Type B pancreatic cell (in vitro differentiated cells): ENCODE data around the gene NUP210. TPM values are rescaled to one million over a fixed set of nuclear protein-coding genes. Genes with fewer than 3 reads are reported as not detected.
A peak's percentile ranks its signal among the peaks of the same experiment; 100 is the strongest.

Experiments used
- DNase-seq: peaks from one replicate; pipeline ENCODE4 v3.0.0; 2021; ENCODE audit warnings: mixed read lengths; ENCODE audit not compliant: unreplicated experiment; ENCODE audit errors: extremely low spot score
- H3K27ac Mint-ChIP-seq: 2 replicates; pipeline ENCODE4 v1.8.0; 2021; ENCODE audit warnings: mild to moderate bottlenecking, mixed read lengths
- H3K27me3 Mint-ChIP-seq: 2 replicates; pipeline ENCODE4 v1.8.0; 2021; ENCODE audit warnings: mixed read lengths
- H3K36me3 Mint-ChIP-seq: 2 replicates; pipeline ENCODE4 v1.8.0; 2021; ENCODE audit warnings: mixed read lengths
- H3K4me1 Mint-ChIP-seq: one replicate; pipeline ENCODE4 v1.8.0; 2021; ENCODE audit warnings: mixed read lengths; ENCODE audit not compliant: unreplicated experiment
- H3K4me3 Mint-ChIP-seq: 2 replicates; pipeline ENCODE4 v1.8.0; 2021; ENCODE audit warnings: mild to moderate bottlenecking, mixed read lengths
- H3K9me3 Mint-ChIP-seq: 2 replicates; pipeline ENCODE4 v1.8.0; 2021; ENCODE audit warnings: mixed read lengths
- total RNA-seq: library from RNA; stranded (reverse); gene quantifications from 2 replicates; pipeline ENCODE4 v1.2.1, GENCODE V29; 2021; ENCODE audit warnings: low replicate concordance
- TF ChIP-seq, protein P1 (sequence below): fragments of 200-600 bp; sonication (generic); conservative IDR thresholded peaks from 2 replicates; pipeline ENCODE4 v1.5.0; 2021; ENCODE audit warnings: antibody characterized with exemption, mild to moderate bottlenecking

Gene NUP210
- total RNA-seq, 1 donor from 2014 or later = 26.5 TPM

DNA sequence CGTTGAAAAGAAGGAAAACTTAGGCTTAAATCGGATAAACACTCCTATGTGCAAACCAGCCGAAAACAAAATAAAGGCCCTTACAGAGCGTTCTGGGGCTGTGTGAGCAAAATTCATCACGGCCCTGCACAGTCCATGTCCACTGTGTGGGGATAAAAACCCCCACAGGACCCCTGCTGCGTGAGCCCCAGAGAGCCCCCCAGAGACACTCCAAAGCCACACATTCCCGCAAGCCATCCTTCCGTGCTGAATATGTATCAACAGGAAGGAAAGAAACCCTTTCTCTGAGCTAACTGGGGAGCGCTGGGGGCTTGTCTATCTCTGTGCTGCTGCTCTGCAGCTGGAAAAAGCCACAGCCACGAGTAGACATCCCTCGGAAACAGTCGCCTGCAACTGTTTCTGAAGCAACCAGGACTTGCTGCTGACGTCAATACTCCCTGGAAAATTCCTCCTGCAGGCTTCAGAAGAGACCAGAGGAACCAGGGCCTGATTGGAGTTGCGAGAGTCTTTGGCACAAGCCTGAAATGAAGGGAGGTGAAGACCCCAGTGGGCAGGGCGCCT is 72.7 kb downstream of the NUP210 start:
- H3K27ac Mint-ChIP-seq = peak overlapping the region; percentile 30
- DNase-seq = no peak
- H3K4me1 Mint-ChIP-seq = peaks cover 28% of the 10 kb centered on the region
- H3K36me3 Mint-ChIP-seq = peaks cover 4% of the 10 kb centered on the region
- no peaks in the 10 kb centered on the region for H3K9me3 Mint-ChIP-seq
- TF ChIP-seq, protein P1, sequence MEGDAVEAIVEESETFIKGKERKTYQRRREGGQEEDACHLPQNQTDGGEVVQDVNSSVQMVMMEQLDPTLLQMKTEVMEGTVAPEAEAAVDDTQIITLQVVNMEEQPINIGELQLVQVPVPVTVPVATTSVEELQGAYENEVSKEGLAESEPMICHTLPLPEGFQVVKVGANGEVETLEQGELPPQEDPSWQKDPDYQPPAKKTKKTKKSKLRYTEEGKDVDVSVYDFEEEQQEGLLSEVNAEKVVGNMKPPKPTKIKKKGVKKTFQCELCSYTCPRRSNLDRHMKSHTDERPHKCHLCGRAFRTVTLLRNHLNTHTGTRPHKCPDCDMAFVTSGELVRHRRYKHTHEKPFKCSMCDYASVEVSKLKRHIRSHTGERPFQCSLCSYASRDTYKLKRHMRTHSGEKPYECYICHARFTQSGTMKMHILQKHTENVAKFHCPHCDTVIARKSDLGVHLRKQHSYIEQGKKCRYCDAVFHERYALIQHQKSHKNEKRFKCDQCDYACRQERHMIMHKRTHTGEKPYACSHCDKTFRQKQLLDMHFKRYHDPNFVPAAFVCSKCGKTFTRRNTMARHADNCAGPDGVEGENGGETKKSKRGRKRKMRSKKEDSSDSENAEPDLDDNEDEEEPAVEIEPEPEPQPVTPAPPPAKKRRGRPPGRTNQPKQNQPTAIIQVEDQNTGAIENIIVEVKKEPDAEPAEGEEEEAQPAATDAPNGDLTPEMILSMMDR = no peak
- H3K27me3 Mint-ChIP-seq = no peaks in the 10 kb centered on the region
- H3K4me3 Mint-ChIP-seq = no peak overlapping the region

DNA sequence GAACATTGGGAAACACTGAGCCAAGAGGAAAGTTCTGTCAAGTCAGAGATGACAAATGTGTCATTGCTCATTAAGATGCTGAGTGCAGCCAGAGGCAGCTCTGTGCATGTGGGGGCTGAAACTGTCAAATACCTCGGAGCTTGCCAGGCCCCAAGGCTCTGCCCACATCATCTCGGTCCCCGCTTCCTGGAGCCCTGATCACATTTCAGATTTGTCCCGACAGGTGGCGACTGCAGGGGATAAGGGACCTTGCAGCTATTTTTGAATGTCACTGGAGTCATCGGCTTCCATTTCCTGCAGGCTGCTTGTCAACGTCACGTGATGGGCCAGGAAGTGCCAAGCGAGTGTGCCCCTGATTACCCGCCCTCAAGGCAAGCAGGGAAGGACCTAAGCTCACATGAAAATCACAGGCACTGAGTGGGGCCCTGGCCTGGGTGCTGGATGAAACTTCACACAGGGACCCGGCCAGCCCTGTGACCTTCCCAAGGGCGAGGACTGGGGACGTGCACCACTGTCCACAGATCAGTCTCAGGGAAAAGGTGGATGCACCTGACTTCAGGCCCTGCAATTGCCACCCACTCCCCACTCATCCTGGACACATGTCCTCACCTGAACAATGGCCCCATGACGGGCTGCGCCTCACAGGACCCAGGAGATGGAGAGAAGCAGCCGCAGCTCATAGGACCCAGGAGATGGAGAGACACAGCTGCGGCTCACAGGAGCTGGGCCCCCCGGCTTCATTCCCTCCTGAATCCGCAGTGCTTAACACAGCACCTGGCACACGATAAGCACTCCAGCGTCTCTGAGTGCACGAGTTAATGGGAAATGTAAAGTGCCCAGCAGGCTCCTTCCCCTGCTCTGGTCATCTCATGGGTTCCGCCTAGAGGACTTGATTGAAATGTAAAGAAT is 73.4 kb downstream of the NUP210 start:
- H3K9me3 Mint-ChIP-seq = no peaks in the 10 kb centered on the region
- H3K27ac Mint-ChIP-seq = peak overlapping the region; percentile 30
- H3K4me3 Mint-ChIP-seq = no peak overlapping the region
- no peaks in the 10 kb centered on the region for H3K27me3 Mint-ChIP-seq
- peaks cover 28% of the 10 kb centered on the region for H3K4me1 Mint-ChIP-seq
- DNase-seq = no peak
- peaks cover 8% of the 10 kb centered on the region for H3K36me3 Mint-ChIP-seq
- TF ChIP-seq, protein P1 = peak; percentile 28

- DNase-seq = no peak
- peaks cover 8% of the 10 kb centered on the region for H3K36me3 Mint-ChIP-seq
- no peaks in the 10 kb centered on the region for H3K9me3 Mint-ChIP-seq
- no peaks in the 10 kb centered on the region for H3K27me3 Mint-ChIP-seq
- no peak overlapping the region for H3K4me3 Mint-ChIP-seq
- peaks cover 28% of the 10 kb centered on the region for H3K4me1 Mint-ChIP-seq
- TF ChIP-seq, protein P1 = no peak
- H3K27ac Mint-ChIP-seq = no peak overlapping the region
Measured at GRCh38 chr3:13345772-13346171, 74.3 kb downstream of the NUP210 start.

GRCh38 chr3:13345284-13345683 is 74.8 kb downstream of the NUP210 start:
- peaks cover 28% of the 10 kb centered on the region for H3K4me1 Mint-ChIP-seq
- H3K36me3 Mint-ChIP-seq = peaks cover 8% of the 10 kb centered on the region
- no peak overlapping the region for H3K4me3 Mint-ChIP-seq
- no peak overlapping the region for H3K27ac Mint-ChIP-seq
- no peak for DNase-seq
- TF ChIP-seq, protein P1 = no peak
- H3K9me3 Mint-ChIP-seq = no peaks in the 10 kb centered on the region
- H3K27me3 Mint-ChIP-seq = no peaks in the 10 kb centered on the region

- H3K36me3 Mint-ChIP-seq = peaks cover 8% of the 10 kb centered on the region
- no peak for DNase-seq
- peaks cover 28% of the 10 kb centered on the region for H3K4me1 Mint-ChIP-seq
- H3K27ac Mint-ChIP-seq = no peak overlapping the region
- TF ChIP-seq, protein P1 = no peak
- H3K27me3 Mint-ChIP-seq = no peaks in the 10 kb centered on the region
- H3K9me3 Mint-ChIP-seq = no peaks in the 10 kb centered on the region
- H3K4me3 Mint-ChIP-seq = no peak overlapping the region
Measured at GRCh38 chr3:13344663-13345062, 75.5 kb downstream of the NUP210 start.
